ENCODE data around the gene GLDC.

DNA sequence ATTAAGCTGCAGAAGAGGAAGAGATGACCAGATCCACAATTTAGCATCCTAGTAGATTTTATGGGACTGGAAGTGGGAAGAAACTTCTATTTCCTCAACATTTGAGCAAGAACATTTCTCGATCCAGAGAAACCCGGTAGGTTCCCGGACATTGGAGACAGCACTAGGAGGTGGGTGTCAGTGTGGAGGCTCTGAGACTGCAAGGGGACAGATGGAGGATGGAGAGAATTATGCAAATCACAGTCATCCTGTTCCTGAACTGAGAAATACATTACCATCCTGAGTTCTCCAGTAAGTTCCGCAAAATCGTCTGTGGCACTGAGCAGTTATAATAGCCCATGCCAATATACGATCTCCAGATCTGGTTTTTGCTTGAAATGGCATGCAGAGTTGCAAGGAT lies 25.6 kb downstream of the GLDC start:
- TF ChIP-seq CTCF (IDR thresholded peaks at IDR 0.05; ENCODE audit: low read depth, low read length): no peak
- no peak for TF ChIP-seq POLR2A (IDR thresholded peaks at IDR 0.05; ENCODE audit: extremely low read depth, insufficient read length)
- TF ChIP-seq, protein P1, sequence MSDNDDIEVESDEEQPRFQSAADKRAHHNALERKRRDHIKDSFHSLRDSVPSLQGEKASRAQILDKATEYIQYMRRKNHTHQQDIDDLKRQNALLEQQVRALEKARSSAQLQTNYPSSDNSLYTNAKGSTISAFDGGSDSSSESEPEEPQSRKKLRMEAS (IDR thresholded peaks at IDR 0.05; ENCODE audit: low read depth, low read length): no peak
